ENCODE measurements around the gene PES1. TPM values are rescaled to one million over a fixed set of nuclear protein-coding genes. Genes with fewer than 3 reads are reported as not detected.

The PES1 gene
- total RNA-seq, 1 experiment from 2014 or later = 111 TPM

- POLR2A ChIA-PET = no interaction called here
- no TSS peak for BruUV-seq (replicated peaks)
Observed at GRCh38 chr22:30572210-30572609, 19.5 kb downstream of the PES1 start.

GRCh38 chr22:30569674-30570202, 22.0 kb downstream of the PES1 start:
- Histone ChIP-seq H3K27ac (ENCODE audit: low read length) (no peak overlapping the region), H3K36me3 (ENCODE audit: control insufficient read depth, insufficient read depth, low read length) (no peaks in the 10 kb centered on the region), H3K4me1 (ENCODE audit: control insufficient read depth, insufficient read depth, low read length) (peaks cover 8% of the 10 kb centered on the region), H3K4me3 (ENCODE audit: low read depth in 2 of 2, low read length in 2 of 2) (no peak overlapping the region), H3K9me3 (ENCODE audit: control insufficient read depth, insufficient read depth, low read depth, low read length) (no peaks in the 10 kb centered on the region), H3K27me3 (ENCODE audit: control insufficient read depth, insufficient read depth, low read length) (no peaks in the 10 kb centered on the region)
- no peak for ATAC-seq
- in situ Hi-C loops (cut with HindIII; ENCODE audit: low pct_unique_long_range_greater_than_20kb, low sequenced_read_pairs) = no loop called here
- TF ChIP-seq SIN3A (IDR thresholded peaks at IDR 0.05; ENCODE audit: borderline replicate concordance, insufficient read depth, low read depth, low read length) (no peak), POLR2AphosphoS5 (IDR thresholded peaks at IDR 0.05; ENCODE audit: low read depth, low read length) (no peak), TCF7L2 (IDR thresholded peaks at IDR 0.05; ENCODE audit: low read depth, low read length) (no peak)
- TF ChIP-seq, protein P1, sequence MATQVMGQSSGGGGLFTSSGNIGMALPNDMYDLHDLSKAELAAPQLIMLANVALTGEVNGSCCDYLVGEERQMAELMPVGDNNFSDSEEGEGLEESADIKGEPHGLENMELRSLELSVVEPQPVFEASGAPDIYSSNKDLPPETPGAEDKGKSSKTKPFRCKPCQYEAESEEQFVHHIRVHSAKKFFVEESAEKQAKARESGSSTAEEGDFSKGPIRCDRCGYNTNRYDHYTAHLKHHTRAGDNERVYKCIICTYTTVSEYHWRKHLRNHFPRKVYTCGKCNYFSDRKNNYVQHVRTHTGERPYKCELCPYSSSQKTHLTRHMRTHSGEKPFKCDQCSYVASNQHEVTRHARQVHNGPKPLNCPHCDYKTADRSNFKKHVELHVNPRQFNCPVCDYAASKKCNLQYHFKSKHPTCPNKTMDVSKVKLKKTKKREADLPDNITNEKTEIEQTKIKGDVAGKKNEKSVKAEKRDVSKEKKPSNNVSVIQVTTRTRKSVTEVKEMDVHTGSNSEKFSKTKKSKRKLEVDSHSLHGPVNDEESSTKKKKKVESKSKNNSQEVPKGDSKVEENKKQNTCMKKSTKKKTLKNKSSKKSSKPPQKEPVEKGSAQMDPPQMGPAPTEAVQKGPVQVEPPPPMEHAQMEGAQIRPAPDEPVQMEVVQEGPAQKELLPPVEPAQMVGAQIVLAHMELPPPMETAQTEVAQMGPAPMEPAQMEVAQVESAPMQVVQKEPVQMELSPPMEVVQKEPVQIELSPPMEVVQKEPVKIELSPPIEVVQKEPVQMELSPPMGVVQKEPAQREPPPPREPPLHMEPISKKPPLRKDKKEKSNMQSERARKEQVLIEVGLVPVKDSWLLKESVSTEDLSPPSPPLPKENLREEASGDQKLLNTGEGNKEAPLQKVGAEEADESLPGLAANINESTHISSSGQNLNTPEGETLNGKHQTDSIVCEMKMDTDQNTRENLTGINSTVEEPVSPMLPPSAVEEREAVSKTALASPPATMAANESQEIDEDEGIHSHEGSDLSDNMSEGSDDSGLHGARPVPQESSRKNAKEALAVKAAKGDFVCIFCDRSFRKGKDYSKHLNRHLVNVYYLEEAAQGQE (IDR thresholded peaks at IDR 0.05; ENCODE audit: insufficient read depth in 1 of 2, low read depth in 2 of 2, low read length in 1 of 2) = no peak
- TF ChIP-seq, protein P2, sequence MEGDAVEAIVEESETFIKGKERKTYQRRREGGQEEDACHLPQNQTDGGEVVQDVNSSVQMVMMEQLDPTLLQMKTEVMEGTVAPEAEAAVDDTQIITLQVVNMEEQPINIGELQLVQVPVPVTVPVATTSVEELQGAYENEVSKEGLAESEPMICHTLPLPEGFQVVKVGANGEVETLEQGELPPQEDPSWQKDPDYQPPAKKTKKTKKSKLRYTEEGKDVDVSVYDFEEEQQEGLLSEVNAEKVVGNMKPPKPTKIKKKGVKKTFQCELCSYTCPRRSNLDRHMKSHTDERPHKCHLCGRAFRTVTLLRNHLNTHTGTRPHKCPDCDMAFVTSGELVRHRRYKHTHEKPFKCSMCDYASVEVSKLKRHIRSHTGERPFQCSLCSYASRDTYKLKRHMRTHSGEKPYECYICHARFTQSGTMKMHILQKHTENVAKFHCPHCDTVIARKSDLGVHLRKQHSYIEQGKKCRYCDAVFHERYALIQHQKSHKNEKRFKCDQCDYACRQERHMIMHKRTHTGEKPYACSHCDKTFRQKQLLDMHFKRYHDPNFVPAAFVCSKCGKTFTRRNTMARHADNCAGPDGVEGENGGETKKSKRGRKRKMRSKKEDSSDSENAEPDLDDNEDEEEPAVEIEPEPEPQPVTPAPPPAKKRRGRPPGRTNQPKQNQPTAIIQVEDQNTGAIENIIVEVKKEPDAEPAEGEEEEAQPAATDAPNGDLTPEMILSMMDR (IDR thresholded peaks at IDR 0.05) = no peak
- no TSS peak for BruUV-seq (replicated peaks)
- CTCF ChIA-PET = no interaction called here
- no peak for DNase-seq (ENCODE audit: low read depth, low spot score)
- intact Hi-C loops (cut with micrococcal nuclease; ENCODE audit: unreplicated experiment) = no loop called here
- POLR2A ChIA-PET = no interaction called here

More at GRCh38 chr22:30572210-30572609, 19.5 kb downstream of the PES1 start:
- Histone ChIP-seq H3K36me3 (ENCODE audit: control insufficient read depth, insufficient read depth, low read length) (0 out of 2 replicates have a peak, but pooled peaks cover 2% of the 10 kb centered on the region), H3K4me3 (ENCODE audit: low read depth in 2 of 2, low read length in 2 of 2) (no peak overlapping the region), H3K4me1 (ENCODE audit: control insufficient read depth, insufficient read depth, low read length) (peaks cover 11% of the 10 kb centered on the region), H3K9me3 (ENCODE audit: control insufficient read depth, insufficient read depth, low read depth, low read length) (no peaks in the 10 kb centered on the region), H3K27ac (ENCODE audit: low read length) (no peak overlapping the region), H3K27me3 (ENCODE audit: control insufficient read depth, insufficient read depth, low read length) (no peaks in the 10 kb centered on the region)
- intact Hi-C loops (cut with micrococcal nuclease; ENCODE audit: unreplicated experiment) = no loop called here
- in situ Hi-C loops (cut with HindIII; ENCODE audit: low pct_unique_long_range_greater_than_20kb, low sequenced_read_pairs) = no loop called here
- DNase-seq (ENCODE audit: low read depth, low spot score) = no peak
- TF ChIP-seq, protein P1 (IDR thresholded peaks at IDR 0.05; ENCODE audit: insufficient read depth in 1 of 2, low read depth in 2 of 2, low read length in 1 of 2) = no peak
- TF ChIP-seq, protein P2 (IDR thresholded peaks at IDR 0.05) = no peak
- no peak for TF ChIP-seq TCF7L2 (IDR thresholded peaks at IDR 0.05; ENCODE audit: low read depth, low read length)
- TF ChIP-seq POLR2AphosphoS5 (IDR thresholded peaks at IDR 0.05; ENCODE audit: low read depth, low read length) = no peak
- TF ChIP-seq SIN3A (IDR thresholded peaks at IDR 0.05; ENCODE audit: borderline replicate concordance, insufficient read depth, low read depth, low read length) = no peak
- CTCF ChIA-PET = no interaction called here
- no peak for ATAC-seq
